BLaER1 treated with 17β-estradiol and CSF1 and Interleukin-3, amounts not matched to agents 10 nM and 100 nM (cell line): ENCODE measurements around the gene PODN.
A peak's percentile ranks its signal among the peaks of the same experiment; 100 is the strongest.

Experiments
- H3K27ac ChIP-seq, 11 experiments: shearing (Covaris generic); formaldehyde crosslinking; 2 replicates each; pipeline ENCODE4 v1.8.1; 2022
- H3K27me3 ChIP-seq, 11 experiments: shearing (Covaris generic); formaldehyde crosslinking; 2 replicates each; pipeline ENCODE4 v1.8.1; 2022
- H3K36me3 ChIP-seq, 11 experiments: shearing (Covaris generic); formaldehyde crosslinking; 2 replicates each; pipeline ENCODE4 v1.8.1; 2022
- H3K4me1 ChIP-seq, 10 experiments: shearing (Covaris generic); formaldehyde crosslinking; 2 replicates each; pipeline ENCODE4 v1.8.1; 2022
- H3K4me2 ChIP-seq, 11 experiments: shearing (Covaris generic); formaldehyde crosslinking; 2 replicates each; pipeline ENCODE4 v1.8.1; 2022
- H3K4me3 ChIP-seq, 10 experiments: shearing (Covaris generic); formaldehyde crosslinking; 2 replicates each; pipeline ENCODE4 v1.8.1; 2022
- H3K9ac ChIP-seq, 11 experiments: shearing (Covaris generic); formaldehyde crosslinking; 2 replicates each; pipeline ENCODE4 v1.8.1; 2022
- H3K9me3 ChIP-seq, 11 experiments: shearing (Covaris generic); formaldehyde crosslinking; replicated peaks in 1 of 11; 2 replicates each; pipeline ENCODE4 v1.8.1; 2022
- H4K20me1 ChIP-seq, 11 experiments: shearing (Covaris generic); formaldehyde crosslinking; 2 replicates each; pipeline ENCODE4 v1.8.1; 2022
- Cebpa-rat ChIP-seq, 11 experiments: shearing (Covaris generic); IDR thresholded peaks; 2 replicates each; pipeline ENCODE4 v1.8.1; 2022

Gene PODN

DNA sequence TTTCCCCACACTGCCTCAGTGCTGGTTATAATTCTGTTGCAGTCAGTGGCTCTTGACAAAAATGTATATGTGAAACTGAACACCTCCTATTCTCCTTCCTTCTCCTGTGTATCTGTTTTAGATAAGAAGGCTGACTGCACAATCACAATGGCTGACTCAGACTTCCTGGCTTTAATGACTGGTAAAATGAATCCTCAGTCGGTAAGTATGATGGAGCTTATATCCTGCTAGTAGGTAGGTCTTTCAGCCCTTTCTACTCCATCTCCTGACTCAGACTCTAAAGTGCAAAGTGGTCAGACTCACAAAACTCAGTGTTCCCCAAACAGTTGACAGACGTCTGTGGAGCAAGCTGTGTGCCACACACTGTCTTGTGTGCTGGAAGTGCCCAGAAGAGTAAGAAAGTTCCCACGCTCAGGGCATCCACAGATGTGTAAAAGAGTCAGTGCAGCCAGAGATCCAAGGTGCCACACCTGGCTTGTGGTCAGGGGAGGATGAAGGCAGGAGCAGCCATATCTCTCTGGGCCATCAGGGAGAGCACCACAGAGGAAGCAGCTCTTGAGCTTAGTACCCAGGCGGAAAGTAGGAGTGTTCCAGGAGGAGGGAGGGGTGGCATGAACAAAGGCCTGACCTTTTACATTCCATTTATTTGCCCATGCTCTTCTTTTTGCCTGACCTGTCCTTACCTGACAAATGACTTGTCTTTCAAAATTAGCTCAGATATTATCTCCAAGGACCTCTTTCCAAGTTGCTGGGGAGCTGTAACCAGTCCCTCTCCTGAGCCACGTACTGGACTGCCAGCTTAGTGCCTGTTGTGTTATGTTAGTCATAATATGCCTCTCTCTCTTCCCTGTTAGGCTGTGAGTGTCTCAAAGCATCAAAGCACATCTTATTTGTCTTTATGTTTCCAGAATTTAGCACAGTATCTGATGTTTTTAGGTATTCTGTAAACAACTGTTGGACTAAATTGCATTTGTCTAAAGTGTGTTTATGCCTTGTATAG, 14.0 kb upstream of the PODN start:
- peaks cover 0 to 15% (median 0%) of the 10 kb centered on the region in 10 experiments; a peak in 7 of 20 replicates for H3K4me1 ChIP-seq
- no peak overlapping the region for H3K4me3 ChIP-seq
- H3K9ac ChIP-seq: no peak overlapping the region
- peaks cover 47 to 98% (median 66%) of the 10 kb centered on the region in 11 experiments for H3K36me3 ChIP-seq
- no peaks in the 10 kb centered on the region for H3K9me3 ChIP-seq
- peak overlapping the region in 2 of 11 experiments; percentile 10 to 12; a peak in 1 of 22 replicates for H3K4me2 ChIP-seq
- H3K27me3 ChIP-seq: no peaks in the 10 kb centered on the region
- no peak overlapping the region for H3K27ac ChIP-seq
- no peak for TF ChIP-seq Cebpa-rat (IDR thresholded peaks at IDR 0.05)
- peaks cover 0 to 4% (median 0%) of the 10 kb centered on the region in 11 experiments; a peak in 1 of 22 replicates for H4K20me1 ChIP-seq

DNA sequence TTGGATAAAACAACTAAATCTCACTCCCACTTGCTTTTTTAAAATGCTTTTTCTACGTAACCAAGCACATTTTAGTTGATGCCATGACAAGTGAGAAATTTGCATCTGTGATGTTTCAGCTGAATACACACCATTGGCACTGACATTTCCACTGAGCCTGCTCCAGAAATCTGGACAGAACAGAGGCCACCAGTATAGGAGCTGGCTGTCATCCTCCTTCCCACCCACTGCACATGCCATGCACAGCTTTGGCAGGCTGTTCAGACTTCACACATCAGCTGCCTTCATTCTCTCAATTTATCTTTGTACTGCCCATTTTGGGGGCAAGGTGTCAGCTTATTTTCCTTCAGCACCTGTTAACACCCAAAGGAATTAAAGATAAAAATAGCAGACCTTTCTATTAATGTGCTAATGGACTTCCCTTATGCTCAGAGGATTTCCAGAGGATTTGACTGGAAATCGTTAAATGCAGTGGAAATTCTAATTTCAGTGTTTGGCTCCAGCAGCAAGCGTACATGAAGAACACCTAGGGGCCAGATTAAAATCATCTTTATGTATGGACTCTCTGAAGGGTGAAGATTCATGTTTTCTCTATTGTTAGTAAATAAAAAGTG, 12.9 kb upstream of the PODN start:
- Histone ChIP-seq H4K20me1 (peaks cover 0 to 4% (median 0%) of the 10 kb centered on the region in 11 experiments; a peak in 1 of 22 replicates), H3K9ac (no peak overlapping the region), H3K4me3 (no peak overlapping the region), H3K27ac (no peak overlapping the region), H3K4me2 (no peak overlapping the region), H3K9me3 (no peaks in the 10 kb centered on the region), H3K27me3 (no peaks in the 10 kb centered on the region), H3K36me3 (peaks cover 53 to 98% (median 68%) of the 10 kb centered on the region in 11 experiments), H3K4me1 (peaks cover 0 to 15% (median 0%) of the 10 kb centered on the region in 10 experiments; a peak in 7 of 20 replicates)
- no peak for TF ChIP-seq Cebpa-rat (IDR thresholded peaks at IDR 0.05)

DNA sequence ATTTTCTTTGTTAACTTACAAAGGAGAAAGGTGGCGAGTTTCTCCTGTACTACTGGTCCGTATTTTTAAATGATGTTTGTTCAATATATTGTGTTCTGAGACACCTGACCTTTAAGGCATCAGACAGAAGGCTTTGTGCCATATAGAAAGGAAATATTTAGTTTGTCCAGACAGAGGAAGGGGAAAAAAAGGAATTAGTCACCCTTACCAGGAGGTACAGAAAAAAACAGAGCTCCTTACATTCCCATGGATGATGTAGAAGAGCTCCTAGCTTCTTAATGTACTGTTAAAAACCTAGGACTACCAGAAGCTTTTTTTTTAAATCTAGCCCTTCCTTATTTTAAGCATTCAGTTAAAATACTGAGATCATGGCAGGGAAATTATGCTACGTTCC, 12.4 kb upstream of the PODN start:
- H3K4me2 ChIP-seq: no peak overlapping the region
- no peaks in the 10 kb centered on the region for H3K9me3 ChIP-seq
- H3K9ac ChIP-seq: no peak overlapping the region
- H3K4me3 ChIP-seq: no peak overlapping the region
- H3K4me1 ChIP-seq: peaks cover 0 to 15% (median 0%) of the 10 kb centered on the region in 10 experiments; a peak in 7 of 20 replicates
- TF ChIP-seq Cebpa-rat (IDR thresholded peaks at IDR 0.05): no peak
- H3K27ac ChIP-seq: no peak overlapping the region
- peaks cover 49 to 93% (median 65%) of the 10 kb centered on the region in 11 experiments for H3K36me3 ChIP-seq
- no peaks in the 10 kb centered on the region for H3K27me3 ChIP-seq
- H4K20me1 ChIP-seq: peaks cover 0 to 4% (median 0%) of the 10 kb centered on the region in 11 experiments; a peak in 1 of 22 replicates

DNA sequence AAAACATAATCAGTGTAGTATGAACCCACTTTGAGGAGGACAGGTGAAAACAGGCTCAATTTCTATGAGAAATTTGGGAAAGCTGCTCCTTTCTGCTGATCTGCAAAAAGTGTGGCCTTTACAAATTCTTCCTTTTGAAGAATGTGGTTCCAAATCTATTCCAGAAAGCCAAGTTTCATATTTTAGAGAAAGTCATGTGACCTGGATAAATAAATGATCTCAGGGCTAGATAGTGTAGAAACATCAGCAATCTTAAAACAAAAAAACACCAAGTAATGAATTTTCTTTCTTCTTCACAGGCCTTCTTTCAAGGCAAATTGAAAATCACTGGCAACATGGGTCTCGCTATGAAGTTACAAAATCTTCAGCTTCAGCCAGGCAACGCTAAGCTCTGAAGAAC, 11.7 kb upstream of the PODN start:
- peaks cover 0 to 15% (median 0%) of the 10 kb centered on the region in 10 experiments; a peak in 7 of 20 replicates for H3K4me1 ChIP-seq
- no peak overlapping the region for H3K27ac ChIP-seq
- H3K36me3 ChIP-seq: peaks cover 49 to 86% (median 65%) of the 10 kb centered on the region in 11 experiments
- H3K4me2 ChIP-seq: no peak overlapping the region
- peaks cover 0 to 4% (median 0%) of the 10 kb centered on the region in 11 experiments; a peak in 1 of 22 replicates for H4K20me1 ChIP-seq
- TF ChIP-seq Cebpa-rat (IDR thresholded peaks at IDR 0.05): no peak
- H3K9ac ChIP-seq: no peak overlapping the region
- H3K27me3 ChIP-seq: no peaks in the 10 kb centered on the region
- no peak overlapping the region for H3K4me3 ChIP-seq
- no peaks in the 10 kb centered on the region for H3K9me3 ChIP-seq

DNA sequence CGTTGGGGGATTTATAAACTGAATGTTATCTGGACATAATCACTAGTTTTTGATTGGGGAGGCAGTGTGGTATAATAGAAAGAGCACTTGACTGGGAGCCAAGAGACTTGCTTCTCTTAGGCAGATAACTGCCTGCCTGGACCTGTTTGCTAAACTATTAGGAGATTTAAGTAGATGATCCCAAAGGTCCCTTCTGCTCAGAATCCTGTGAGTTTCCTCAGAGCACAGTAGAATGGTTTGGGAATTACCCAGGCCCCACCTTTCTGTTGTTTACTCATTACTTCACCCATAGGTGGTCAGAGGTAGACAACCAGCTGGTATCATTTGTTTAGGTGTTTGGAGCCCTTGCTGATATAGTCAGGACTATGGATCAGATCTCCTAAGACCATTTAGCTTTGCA, 10.3 kb upstream of the PODN start:
- peaks cover 0 to 4% (median 0%) of the 10 kb centered on the region in 11 experiments; a peak in 1 of 22 replicates for H4K20me1 ChIP-seq
- H3K27ac ChIP-seq: no peak overlapping the region
- H3K9me3 ChIP-seq: no peaks in the 10 kb centered on the region
- H3K4me2 ChIP-seq: no peak overlapping the region
- H3K9ac ChIP-seq: no peak overlapping the region
- no peaks in the 10 kb centered on the region for H3K27me3 ChIP-seq
- H3K4me3 ChIP-seq: no peak overlapping the region
- peaks cover 44 to 72% (median 63%) of the 10 kb centered on the region in 11 experiments for H3K36me3 ChIP-seq
- TF ChIP-seq Cebpa-rat (IDR thresholded peaks at IDR 0.05): no peak
- H3K4me1 ChIP-seq: peaks cover 0 to 14% (median 0%) of the 10 kb centered on the region in 10 experiments; a peak in 7 of 20 replicates

DNA sequence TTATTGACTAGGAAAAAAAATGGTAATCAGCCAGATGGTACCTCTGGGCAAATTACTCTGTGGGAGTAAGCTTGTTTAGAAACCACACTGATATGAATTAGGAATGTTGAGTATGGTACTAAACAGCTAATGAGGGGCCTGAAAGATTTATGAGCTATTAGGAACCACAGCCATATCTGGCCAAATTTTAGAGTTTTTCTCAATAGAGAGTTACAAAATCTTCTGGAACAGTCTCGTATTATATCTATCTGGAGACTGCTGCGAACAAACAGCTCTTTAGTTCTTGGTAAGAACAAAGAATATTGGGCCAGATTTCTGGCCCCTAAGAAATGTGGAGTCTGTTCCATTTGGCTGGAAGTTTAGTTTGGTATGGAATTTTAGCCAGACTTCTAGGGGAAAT, 4.9 kb upstream of the PODN start:
- H3K27ac ChIP-seq: no peak overlapping the region
- H4K20me1 ChIP-seq: no peaks in the 10 kb centered on the region; a peak in 1 of 22 replicates
- H3K36me3 ChIP-seq: peaks cover 8 to 20% (median 16%) of the 10 kb centered on the region in 11 experiments
- H3K9ac ChIP-seq: no peak overlapping the region
- no peak overlapping the region for H3K4me3 ChIP-seq
- peaks cover 24 to 34% (median 30%) of the 10 kb centered on the region in 11 experiments for H3K27me3 ChIP-seq
- no peaks in the 10 kb centered on the region for H3K4me1 ChIP-seq
- peaks cover 0 to 8% (median 0%) of the 10 kb centered on the region in 11 experiments; a peak in 5 of 22 replicates for H3K9me3 ChIP-seq
- no peak for TF ChIP-seq Cebpa-rat (IDR thresholded peaks at IDR 0.05)
- H3K4me2 ChIP-seq: no peak overlapping the region

DNA sequence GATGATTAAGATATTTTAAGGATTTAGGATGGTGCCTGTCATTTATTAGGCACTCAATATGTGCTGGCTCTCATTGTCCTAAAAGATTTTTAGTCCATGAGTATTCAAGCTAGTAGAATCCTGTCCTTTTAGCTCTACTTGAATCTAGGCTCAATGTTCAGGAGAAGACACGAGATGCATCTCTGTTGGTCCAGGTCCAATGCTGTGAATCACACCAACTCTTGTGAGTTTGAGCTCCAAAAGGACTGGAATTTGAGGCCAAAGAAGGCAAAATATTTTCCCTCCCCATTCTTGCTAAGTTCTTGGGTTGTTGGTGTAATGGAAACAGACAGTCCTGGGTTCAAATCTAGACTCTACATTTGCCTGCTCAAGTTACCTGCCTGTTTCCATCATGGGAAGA, 1.4 kb upstream of the PODN start:
- no peak for TF ChIP-seq Cebpa-rat (IDR thresholded peaks at IDR 0.05)
- H3K4me3 ChIP-seq: no peak overlapping the region

DNA sequence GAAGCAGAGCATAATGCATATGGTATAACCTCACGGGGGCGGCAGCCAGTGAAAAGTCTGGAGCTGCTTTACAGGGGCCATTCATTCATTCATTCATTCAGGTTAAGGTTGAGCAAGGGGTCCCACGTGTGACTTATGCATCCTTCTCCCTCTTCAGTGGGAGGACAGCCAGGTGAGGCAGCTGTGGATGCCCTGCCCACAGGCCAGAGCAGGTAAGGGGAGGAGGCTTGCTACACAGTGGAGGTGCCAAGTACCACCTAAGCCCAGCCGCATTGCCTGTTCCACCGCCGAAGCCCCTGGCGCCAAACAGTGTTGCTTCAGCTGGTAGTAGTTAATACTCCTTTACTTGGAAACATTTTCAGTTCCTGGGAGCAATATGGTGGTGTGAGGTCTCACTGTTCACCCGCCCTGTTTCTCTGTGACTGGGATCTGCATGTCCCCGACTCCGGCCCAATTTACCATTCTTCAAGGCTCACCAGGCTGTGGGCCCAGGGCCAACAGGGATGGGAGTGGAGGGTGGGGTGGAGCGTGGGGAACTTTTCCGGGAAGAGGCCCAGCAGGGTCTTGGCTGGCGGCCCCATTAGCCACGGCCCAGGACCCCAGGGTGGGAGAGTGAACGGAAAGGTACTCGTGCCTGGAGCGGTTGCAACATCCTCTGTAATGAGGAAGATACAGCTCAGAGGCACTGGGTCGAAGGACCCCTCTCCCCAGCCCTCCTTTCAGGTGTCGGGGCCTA, 722 bp upstream of the PODN start:
- Histone ChIP-seq H3K27me3 (peaks cover 46 to 66% (median 60%) of the 10 kb centered on the region in 11 experiments), H3K27ac (no peak overlapping the region), H3K36me3 (no peaks in the 10 kb centered on the region), H3K4me1 (no peaks in the 10 kb centered on the region), H3K4me2 (no peak overlapping the region), H3K4me3 (no peak overlapping the region), H4K20me1 (peaks cover 0 to 9% (median 0%) of the 10 kb centered on the region in 11 experiments; a peak in 2 of 22 replicates), H3K9me3 (peaks cover 0 to 16% (median 0%) of the 10 kb centered on the region in 11 experiments; a peak in 5 of 22 replicates), H3K9ac (no peak overlapping the region)
- TF ChIP-seq Cebpa-rat (IDR thresholded peaks at IDR 0.05): no peak

More for the DNA sequence above, 1.4 kb upstream of the PODN start:
- Histone ChIP-seq H3K9me3 (peaks cover 0 to 16% (median 0%) of the 10 kb centered on the region in 11 experiments; a peak in 5 of 22 replicates), H3K27me3 (peaks cover 46 to 66% (median 60%) of the 10 kb centered on the region in 11 experiments), H3K9ac (no peak overlapping the region), H3K27ac (no peak overlapping the region), H3K4me1 (no peaks in the 10 kb centered on the region), H4K20me1 (peaks cover 0 to 9% (median 0%) of the 10 kb centered on the region in 11 experiments; a peak in 2 of 22 replicates), H3K36me3 (no peaks in the 10 kb centered on the region), H3K4me2 (no peak overlapping the region)
